Activated CD8-positive, alpha-beta T cell treated with anti-CD3 and anti-CD28 coated beads for 36 hours (primary cell): ENCODE data around the gene SLC27A3. TPM values are rescaled to one million over a fixed set of nuclear protein-coding genes. Genes with fewer than 3 reads are reported as not detected.

Experiments
- ATAC-seq: fragments of 200-7000 bp; cut with Tn5 transposase; one replicate; pipeline ENCODE4 v1.10.0; 2021; ENCODE audit warnings: mild to moderate bottlenecking, moderate library complexity
- CTCF ChIA-PET: fragments of 350-600 bp; sonication (Branson Sonifier 250); formaldehyde crosslinking; loops from one replicate; lab custom pipeline; 2021; ENCODE audit warnings: antibody characterized with exemption; lab: Charles Lee
- POLR2A ChIA-PET: fragments of 350-600 bp; sonication (Branson Sonifier 250); formaldehyde crosslinking; loops from one replicate; lab custom pipeline; 2021; ENCODE audit warnings: antibody characterized with exemption; lab: Charles Lee
- DNase-seq: peaks from one replicate; pipeline ENCODE4 v3.0.0-alpha.2; 2020
- H3K27ac Mint-ChIP-seq: one replicate; pipeline ENCODE4 v1.8.0; 2021; ENCODE audit warnings: mild to moderate bottlenecking, mixed read lengths
- H3K27me3 Mint-ChIP-seq: one replicate; pipeline ENCODE4 v1.8.0; 2021; ENCODE audit warnings: mixed read lengths
- H3K36me3 Mint-ChIP-seq: one replicate; pipeline ENCODE4 v1.8.0; 2021; ENCODE audit warnings: low read depth, mixed read lengths
- H3K4me1 Mint-ChIP-seq: one replicate; pipeline ENCODE4 v1.8.0; 2021; ENCODE audit warnings: low read depth, mixed read lengths
- H3K4me3 Mint-ChIP-seq: one replicate; pipeline ENCODE4 v1.8.0; 2021; ENCODE audit warnings: mild to moderate bottlenecking, moderate library complexity, mixed read lengths
- H3K9me3 Mint-ChIP-seq: one replicate; pipeline ENCODE4 v1.8.0; 2021; ENCODE audit warnings: mixed read lengths
- CTCF ChIP-seq: fragments of 200-600 bp; IDR thresholded peaks from one replicate; pipeline ENCODE4 v1.8.0; 2022; ENCODE audit warnings: antibody characterized with exemption, mild to moderate bottlenecking
- intact Hi-C: fragments of 100-400 bp; cut with micrococcal nuclease; formaldehyde crosslinking; loops from one replicate; pipeline ENCODE4 v1.10.0; 2022
- total RNA-seq, 2 experiments: library from RNA; stranded (reverse); gene quantifications; one replicate each; pipeline ENCODE4 v1.2.3, GENCODE V29; 2021

Gene SLC27A3
- total RNA-seq: 1 to 10 TPM; 7.2 to 10.0 TPM

GRCh38 chr1:153774780-153775457 lies at the start of gene SLC27A3:
TSS of gene SLC27A3 (plus strand) at chr1:153775407. CDS start at chr1:153775498, 91 bp downstream.
- H3K4me3 Mint-ChIP-seq: peak within 1 kb of the TSS; percentile 75
- H3K27ac Mint-ChIP-seq: peak within 1 kb of the TSS; percentile 67
- peaks cover 32% of the 10 kb centered on the region for H3K4me1 Mint-ChIP-seq
- H3K27me3 Mint-ChIP-seq: no peaks in the 10 kb centered on the region
- intact Hi-C loops: no loop called here
- POLR2A ChIA-PET: interaction anchor here (0.6 to 1.7 kb wide), 5 partner anchors 11 to 225 kb away, joined by 3 to 5 read pairs (median 3); no protein-coding TSS in a partner anchor
- ATAC-seq (peak; percentile 51), DNase-seq (no peak)
- CTCF ChIA-PET: interaction anchor here (0.9 to 2.0 kb wide), 6 partner anchors 12 to 47 kb away, joined by 3 to 5 read pairs (median 3); no protein-coding TSS in a partner anchor
- no peaks in the 10 kb centered on the region for H3K9me3 Mint-ChIP-seq
- TF ChIP-seq CTCF: no peak
- peaks cover 17% of the 10 kb centered on the region for H3K36me3 Mint-ChIP-seq

- Mint-ChIP-seq H3K9me3 (no peaks in the 10 kb centered on the region), H3K4me1 (peaks cover 39% of the 10 kb centered on the region), H3K27me3 (no peaks in the 10 kb centered on the region), H3K4me3 (peak within 1 kb of the TSS; percentile 90), H3K36me3 (peaks cover 9% of the 10 kb centered on the region), H3K27ac (peak within 1 kb of the TSS; percentile 93)
- CTCF ChIA-PET: interaction anchor here (1.3 to 4.9 kb wide), 4 partner anchors 21 to 258 kb away, joined by 3 to 27 read pairs (median 4); partner anchors contain the start of gene RAB13
- DNase-seq (peak; percentile 100), ATAC-seq (peak; percentile 100)
- TF ChIP-seq CTCF: no peak
- POLR2A ChIA-PET: interaction anchor here (0.6 to 2.2 kb wide), 3 partner anchors 182 to 495 kb away, joined by 3 to 12 read pairs (median 4); partner anchors contain the start of genes RPS27 and S100A4
- intact Hi-C loops: no loop called here
Measured at GRCh38 chr1:153727463-153728304, 47.5 kb upstream of the SLC27A3 start, which contains the start of gene INTS3. TSS of gene INTS3 (plus strand) at chr1:153728050. CDS start at chr1:153728635, 585 bp downstream.

GRCh38 chr1:153728305-153729066 lies 46.7 kb upstream of the SLC27A3 start:
- peaks cover 36% of the 10 kb centered on the region for H3K4me1 Mint-ChIP-seq
- H3K4me3 Mint-ChIP-seq: peak overlapping the region; percentile 90
- H3K36me3 Mint-ChIP-seq: peaks cover 13% of the 10 kb centered on the region
- H3K27me3 Mint-ChIP-seq: no peaks in the 10 kb centered on the region
- TF ChIP-seq CTCF: no peak
- no peaks in the 10 kb centered on the region for H3K9me3 Mint-ChIP-seq
- intact Hi-C loops: no loop called here
- peak overlapping the region; percentile 93 for H3K27ac Mint-ChIP-seq
- ChIA-PET CTCF (interaction anchor here (0.9 to 4.9 kb wide), 6 partner anchors 20 to 257 kb away, joined by 3 to 27 read pairs (median 4); partner anchors contain the start of gene RAB13), POLR2A (interaction anchor here (1.2 to 2.2 kb wide), 2 partner anchors 22 to 262 kb away, joined by 3 to 12 read pairs; partner anchors contain the start of gene RPS27)
- ATAC-seq (no peak), DNase-seq (peak; percentile 41)

GRCh38 chr1:153730468-153730988 lies 44.7 kb upstream of the SLC27A3 start:
- H3K4me1 Mint-ChIP-seq: peaks cover 34% of the 10 kb centered on the region
- H3K4me3 Mint-ChIP-seq: peak overlapping the region; percentile 90
- no peak for TF ChIP-seq CTCF

More at GRCh38 chr1:153730468-153730988, 44.7 kb upstream of the SLC27A3 start:
- intact Hi-C loops: no loop called here
- Mint-ChIP-seq H3K27ac (peak overlapping the region; percentile 58), H3K27me3 (no peaks in the 10 kb centered on the region), H3K36me3 (peaks cover 15% of the 10 kb centered on the region), H3K9me3 (no peaks in the 10 kb centered on the region)
- ChIA-PET POLR2A (interaction anchor here (0.8 kb wide), 1 partner anchor 74 kb away, joined by 3 read pairs; no protein-coding TSS in a partner anchor), CTCF (interaction anchor here (1.2 to 4.9 kb wide), 3 partner anchors 11 to 50 kb away, joined by 3 to 27 read pairs (median 4); no protein-coding TSS in a partner anchor)
- DNase-seq: no peak
- ATAC-seq: no peak
